GM18498 (cell line): ENCODE data around the gene MAP1LC3A.
A peak's percentile ranks its signal among the peaks of the same experiment; 100 is the strongest.
"Not testable (repeated sequence)": the region's sequence is repeated elsewhere in the genome, so short reads cannot be mapped to it uniquely, and the experiment has no call there.

Experiments
- ATAC-seq: cut with Tn5 transposase; IDR thresholded peaks from one replicate; pipeline ENCODE4 v1.9.1; 2021; ENCODE audit warnings: mild to moderate bottlenecking, moderate library complexity; ENCODE audit not compliant: unreplicated experiment

The MAP1LC3A gene

GRCh38 chr20:34558320-34559218, at the start of gene MAP1LC3A:
Gene MAP1LC3A (plus strand): TSS chr20:34558718. CDS start chr20:34558869, 151 bp downstream.
- ATAC-seq = peak; percentile 73

- ATAC-seq = no peak
Measured at GRCh38 chr20:34510575-34510974, 47.9 kb upstream of the MAP1LC3A start.

DNA sequence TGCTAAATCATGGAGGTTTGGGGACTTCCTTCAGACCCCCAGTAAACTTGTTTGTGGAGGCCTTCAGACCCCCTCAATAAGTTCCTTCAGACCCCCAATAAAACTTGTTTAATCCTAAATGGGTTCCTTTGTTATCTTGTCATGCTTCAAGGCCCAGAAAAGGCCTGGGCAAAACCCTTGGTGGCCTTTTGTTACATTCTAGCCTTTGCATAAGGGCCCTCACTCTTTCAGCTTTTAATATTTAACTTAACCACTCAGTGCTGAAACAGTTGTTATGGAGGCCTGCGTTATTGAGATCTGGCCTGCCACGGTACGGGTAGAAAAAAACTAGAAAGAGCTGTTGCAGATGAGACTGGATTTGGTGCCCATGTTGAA, 46.6 kb upstream of the MAP1LC3A start:
- ATAC-seq = no peak

DNA sequence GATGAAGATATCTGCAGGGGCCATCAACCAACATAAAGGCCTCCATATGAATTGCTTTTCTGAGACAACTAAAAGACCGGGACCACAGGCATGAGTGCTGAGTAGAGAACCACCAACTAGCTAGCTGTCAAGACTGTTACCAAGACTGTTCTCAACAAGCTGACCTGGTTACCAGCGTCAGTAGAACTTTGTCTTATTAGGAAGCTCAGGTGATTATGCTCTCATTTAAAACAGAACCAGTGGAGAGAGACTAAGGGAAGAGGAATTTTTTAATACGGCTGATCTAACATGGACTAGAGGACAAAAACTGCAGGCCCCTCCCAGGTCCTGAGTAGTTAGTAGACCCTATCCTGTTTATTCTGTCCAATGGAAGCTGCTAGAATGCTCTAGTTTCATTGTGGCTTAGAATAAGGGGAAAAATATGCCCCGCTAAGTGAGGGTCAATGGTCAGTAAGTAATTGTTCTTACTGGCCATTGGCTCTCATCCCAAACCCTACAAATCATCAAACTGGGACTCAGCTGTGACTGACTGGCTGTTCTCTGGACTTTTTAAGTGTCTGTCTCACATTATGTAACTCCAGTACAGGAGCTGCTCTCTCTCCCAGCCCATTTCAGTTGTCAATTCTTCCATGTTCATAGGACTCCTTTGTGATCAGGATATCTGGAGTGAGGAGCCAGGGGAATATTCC, 46.1 kb upstream of the MAP1LC3A start:
- no peak for ATAC-seq

- no peak for ATAC-seq
Measured at GRCh38 chr20:34512955-34513419, 45.5 kb upstream of the MAP1LC3A start.

DNA sequence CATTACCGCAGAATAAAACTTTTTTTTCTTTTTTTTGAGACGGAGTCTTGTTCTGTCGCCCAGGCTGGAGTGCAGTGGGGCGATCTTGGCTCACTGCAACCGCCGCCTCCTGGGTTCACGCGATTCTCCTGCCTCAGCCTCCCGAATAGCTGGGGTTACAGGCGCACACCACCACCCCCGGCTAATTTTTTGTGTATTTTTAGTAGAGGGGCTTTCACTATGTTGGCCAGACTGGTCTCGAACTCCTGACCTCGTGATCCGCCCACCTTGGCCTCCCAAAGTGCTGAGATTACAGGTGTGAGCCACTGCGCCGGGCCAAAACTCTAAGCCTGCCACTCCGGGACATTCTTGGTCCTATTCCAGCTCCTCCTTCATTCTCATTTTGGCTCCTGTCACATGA, 44.5 kb upstream of the MAP1LC3A start:
- ATAC-seq = not testable (repeated sequence)

- no peak for ATAC-seq
Measured at GRCh38 chr20:34514897-34515483, 43.5 kb upstream of the MAP1LC3A start.

DNA sequence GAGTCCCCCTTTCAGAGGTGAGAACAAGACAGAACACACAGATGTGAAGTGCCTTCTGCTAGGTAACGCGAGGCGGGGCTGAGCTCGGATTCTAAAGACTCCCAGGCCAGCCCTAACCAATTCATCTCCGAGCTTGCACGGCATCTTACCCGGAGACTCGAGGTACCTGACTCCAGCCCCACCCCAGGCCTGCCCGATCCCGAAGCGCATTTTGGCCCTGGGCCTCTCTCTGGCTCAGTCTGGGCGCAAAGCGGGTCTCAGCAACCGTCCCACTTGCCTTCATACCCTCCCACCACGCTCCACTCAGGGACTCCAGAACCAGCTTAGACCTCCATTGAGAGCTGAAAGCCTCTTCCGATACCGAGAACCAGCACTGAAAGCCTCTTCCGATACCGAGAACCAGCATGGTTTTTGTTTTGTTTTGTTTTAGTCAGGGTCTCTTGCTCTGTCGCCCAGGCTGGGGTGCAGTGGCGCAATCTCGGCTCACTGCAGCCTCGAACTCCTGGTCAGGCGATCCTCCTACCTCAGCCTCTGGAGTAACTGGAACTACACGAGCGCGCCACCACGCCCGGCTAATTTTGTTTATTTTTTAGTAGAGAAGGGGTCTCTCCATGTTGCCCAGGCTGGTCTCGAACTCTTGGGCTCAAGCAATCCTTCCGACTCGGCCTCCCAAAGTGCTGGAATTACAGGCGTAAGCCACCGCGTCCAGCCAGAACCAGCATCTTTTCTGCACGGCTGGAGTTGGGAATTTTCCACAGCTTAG, 42.9 kb upstream of the MAP1LC3A start:
- ATAC-seq = peak; percentile 56

DNA sequence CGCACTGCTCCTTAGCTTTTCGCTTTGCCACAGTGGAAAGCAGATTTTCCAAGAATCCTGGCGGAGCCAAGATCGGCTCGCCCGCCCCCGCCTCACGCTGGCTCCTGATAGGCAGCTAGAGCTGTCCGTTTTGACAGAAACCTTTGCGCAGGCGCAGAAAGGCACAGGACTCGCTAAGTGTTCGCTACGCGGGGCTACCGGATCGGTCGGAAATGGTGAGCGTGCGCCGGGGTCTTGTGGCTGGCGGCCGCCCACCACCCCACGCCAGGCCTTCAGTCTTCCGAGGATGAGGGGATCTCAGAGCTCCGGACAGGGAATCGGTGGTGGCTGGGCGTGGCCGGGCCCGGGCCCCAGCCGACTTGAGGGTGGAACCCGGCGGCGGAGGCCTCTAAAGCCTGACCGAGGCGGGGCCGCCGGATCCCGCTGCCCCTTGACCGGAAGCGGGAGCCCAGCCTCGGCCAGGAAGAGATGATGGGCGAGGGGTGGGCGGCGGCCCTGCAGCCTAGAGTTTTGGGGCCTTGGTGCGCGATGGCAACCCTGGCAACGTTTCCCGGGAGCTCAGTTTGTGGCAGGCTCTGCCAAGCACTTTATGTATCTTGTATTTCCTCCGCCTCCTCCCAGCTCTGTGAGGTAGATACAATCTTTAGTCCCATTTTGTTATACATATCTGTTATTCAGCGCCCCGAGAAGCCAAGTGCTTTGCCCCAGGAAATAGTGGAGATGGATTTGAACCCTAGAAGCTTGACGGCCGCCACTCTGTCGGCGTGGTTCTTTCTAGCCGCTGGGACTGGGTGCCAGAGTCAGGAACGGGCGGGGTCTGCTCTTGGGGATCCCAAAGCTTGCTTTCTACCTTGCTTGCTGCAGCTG, 42.0 kb upstream of the MAP1LC3A start, which contains the start of gene DYNLRB1:
TSS of gene DYNLRB1 (plus strand) at position 176 of the 867 bp plus-strand sequence. CDS start at position 213, 37 bp downstream.
- peak; percentile 78 for ATAC-seq

DNA sequence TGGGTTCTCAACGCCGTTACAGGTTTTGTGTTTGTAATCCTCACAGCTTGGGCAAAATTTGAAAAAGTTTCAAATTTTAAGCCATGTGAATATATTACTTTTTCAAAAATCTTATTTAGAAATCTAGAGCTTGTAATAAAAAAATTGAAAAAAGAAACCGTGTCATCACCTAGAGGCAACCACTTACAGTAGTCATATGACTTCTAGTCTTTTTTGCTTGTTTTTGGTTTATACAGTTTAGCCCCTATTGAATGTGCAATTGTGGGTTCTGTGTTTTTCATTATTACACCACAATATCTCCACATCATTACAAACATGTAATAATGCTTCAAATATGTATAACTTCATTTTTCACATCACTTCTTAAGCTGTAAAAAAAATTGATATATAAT, 41.4 kb upstream of the MAP1LC3A start:
- ATAC-seq = no peak

- ATAC-seq = not testable (repeated sequence)
Measured at GRCh38 chr20:34518863-34519262, 39.7 kb upstream of the MAP1LC3A start.

GRCh38 chr20:34519841-34520240, 38.7 kb upstream of the MAP1LC3A start:
- not testable (repeated sequence) for ATAC-seq

GRCh38 chr20:34522969-34523871, 35.3 kb upstream of the MAP1LC3A start:
- ATAC-seq = no peak

DNA sequence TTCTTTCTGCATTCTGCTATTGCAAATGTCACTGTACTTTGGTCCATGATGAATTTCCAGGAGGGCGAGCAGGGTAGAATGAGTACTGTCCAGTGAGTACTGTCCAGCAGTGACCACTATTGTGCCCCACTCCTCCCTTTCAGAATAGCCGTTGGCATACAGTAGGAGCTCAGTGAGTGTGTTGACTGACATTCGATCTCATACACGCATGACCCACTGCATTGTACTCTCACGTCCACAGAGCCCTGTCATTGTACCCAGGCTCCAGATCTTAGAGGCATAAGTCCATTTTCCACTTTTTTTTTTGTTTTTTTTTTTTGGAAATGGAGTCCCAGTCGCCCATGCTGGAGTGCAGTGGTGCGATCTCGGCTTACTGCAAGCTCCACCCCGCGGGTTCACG, 34.1 kb upstream of the MAP1LC3A start:
- ATAC-seq = no peak

- ATAC-seq = no peak
Measured at GRCh38 chr20:34525342-34525708, 33.2 kb upstream of the MAP1LC3A start.

- ATAC-seq = no peak
Measured at GRCh38 chr20:34525709-34526416, 32.7 kb upstream of the MAP1LC3A start.

- no peak for ATAC-seq
Measured at GRCh38 chr20:34526466-34526865, 32.1 kb upstream of the MAP1LC3A start.

GRCh38 chr20:34527016-34527415, 31.5 kb upstream of the MAP1LC3A start:
- no peak for ATAC-seq
